Measurements from ENCODE around the gene C12orf57. TPM values are rescaled to one million over a fixed set of nuclear protein-coding genes. Genes with fewer than 3 reads are reported as not detected.
A peak's percentile ranks its signal among the peaks of the same experiment; 100 is the strongest.

Gene C12orf57
- total RNA-seq, 1 experiment from 2014 or later = 112 TPM

DNA sequence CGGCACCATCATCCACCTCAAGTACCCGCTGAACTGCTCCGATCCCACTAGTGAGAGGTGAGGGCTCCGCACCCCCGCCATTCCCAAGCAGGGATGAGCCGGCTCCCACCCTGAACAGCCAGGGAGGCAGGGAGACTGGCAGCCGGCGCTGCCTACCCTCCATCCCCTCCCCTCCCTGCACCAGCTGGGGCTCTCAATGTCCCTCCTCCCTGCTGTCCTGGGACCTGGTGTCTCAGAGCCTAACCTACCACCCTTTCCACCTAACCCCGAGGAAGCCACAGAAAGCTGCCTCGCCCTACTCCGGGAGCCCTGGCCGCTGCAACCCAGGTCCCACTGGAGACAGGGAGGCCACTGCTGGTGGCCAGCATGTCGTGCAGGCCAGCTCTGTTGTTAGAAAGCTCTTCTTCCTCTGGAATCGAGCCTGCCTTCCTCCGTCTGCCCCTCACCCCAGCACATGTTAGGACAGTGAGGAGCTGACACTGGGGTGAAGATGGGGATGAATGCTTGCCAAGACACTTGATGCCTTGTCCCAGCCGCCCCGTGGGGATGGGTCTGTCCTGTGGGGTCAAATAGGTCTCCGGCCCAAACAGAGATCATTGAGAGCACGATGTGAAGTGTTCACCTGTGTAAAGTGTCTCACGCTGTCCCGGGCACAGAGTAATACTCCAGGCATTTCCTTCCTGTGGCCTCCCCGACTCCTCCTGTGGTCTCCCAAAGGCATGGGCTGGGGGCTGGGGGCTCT, 8.5 kb downstream of the C12orf57 start:
- no peak for DNase-seq (ENCODE audit: low spot score)

DNA sequence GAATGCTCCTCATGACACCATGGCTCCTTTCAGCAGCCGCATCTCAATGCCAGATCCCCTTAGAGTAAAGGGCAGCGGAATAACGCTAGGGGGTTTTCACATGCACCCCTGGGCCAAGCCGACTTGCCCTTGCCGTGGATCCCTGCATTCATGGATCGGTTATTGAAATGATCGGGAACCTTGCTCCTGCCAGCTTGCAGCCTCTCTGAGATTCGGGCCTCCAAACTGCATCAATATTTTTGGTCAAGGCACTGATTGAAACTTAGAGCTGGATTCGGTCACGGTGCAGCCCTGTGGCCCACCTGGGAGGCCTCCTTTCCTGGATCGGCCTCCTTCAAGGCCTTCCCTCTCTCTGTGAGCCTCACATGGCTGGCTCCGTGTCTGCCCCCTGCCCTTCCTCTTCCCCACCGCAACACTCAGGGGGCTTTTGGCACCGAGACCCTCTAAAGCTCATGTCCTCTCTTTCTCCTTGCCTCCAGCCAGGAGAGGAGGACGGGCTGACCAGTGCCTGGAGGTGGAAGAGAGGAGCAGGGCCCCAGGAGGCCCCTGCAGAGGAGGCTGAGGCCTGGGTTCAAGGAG, 9.1 kb downstream of the C12orf57 start:
- DNase-seq (ENCODE audit: low spot score) = no peak

DNA sequence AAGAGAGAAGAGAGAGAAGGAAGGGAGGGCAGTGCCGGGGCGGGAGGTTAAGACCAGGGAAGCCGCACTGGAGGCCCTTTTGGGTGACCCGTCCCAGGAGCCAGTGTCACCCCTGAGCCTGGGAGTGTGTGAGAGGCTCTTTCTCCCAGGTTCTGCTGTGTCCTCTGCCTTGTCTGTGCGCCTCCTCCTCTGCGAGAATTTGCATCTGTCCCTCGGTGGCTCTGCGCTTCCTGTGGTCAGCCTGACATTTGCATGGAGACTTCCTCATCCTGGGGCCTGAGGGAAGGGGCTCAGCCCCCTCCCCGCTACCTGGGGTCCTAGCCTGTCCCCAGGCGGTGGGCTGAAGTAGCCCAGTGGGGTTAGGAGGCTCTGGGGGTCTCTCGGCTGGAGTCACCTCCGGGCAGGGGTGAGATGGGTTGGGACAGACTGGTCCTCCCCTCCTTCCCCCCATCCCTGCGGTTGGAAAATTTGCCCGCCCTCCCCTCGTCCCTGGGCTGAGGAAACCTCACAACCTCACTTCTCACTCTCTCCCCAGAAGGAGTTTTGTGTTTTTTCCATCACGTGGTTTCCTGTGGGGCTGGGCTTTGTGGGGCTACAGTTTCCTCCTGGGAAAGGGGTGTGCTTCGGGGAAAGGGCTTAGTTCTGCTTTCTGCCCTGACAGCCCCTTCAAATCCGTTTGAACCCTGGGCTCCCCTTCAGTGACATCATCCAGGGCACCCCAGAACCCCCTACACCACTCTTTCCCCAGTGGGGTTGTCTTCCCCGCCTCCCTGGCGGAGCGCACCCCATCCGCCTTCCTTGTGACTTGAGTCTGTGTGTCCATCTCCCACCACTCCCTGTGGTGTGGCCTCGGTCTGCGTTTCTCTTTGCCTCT, 9.9 kb downstream of the C12orf57 start:
- no peak for DNase-seq (ENCODE audit: low spot score)

DNA sequence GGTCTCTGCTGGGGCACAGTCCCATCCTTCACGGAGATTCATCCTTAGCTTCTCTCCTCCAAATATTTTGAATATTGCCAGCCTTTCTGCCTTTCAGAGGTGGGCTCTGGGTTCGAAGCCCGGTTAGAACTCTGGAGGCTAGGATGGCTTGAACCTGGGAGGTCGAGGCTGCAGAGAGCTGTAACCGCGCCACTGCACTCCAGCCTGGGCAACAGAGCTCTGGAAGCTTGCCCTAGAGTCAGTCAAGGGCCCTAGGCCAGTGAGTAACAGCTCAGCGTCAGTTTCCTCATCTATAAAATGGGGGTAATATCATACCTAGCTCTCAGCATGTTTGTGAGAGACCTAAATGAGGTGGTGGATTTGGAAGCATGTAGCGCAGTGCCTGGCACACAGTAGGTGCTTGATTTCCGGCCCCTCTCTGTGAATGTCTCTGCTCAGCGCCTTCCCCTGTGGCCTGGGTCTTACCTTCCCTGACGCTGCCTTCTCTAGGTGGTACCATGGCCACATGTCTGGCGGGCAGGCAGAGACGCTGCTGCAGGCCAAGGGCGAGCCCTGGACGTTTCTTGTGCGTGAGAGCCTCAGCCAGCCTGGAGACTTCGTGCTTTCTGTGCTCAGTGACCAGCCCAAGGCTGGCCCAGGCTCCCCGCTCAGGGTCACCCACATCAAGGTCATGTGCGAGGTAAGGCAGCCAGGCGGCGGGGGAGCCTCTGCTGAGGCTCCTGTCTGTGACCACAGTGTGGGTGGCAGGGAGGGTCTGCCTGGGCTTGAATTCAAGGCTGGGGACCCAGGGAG, 10.7 kb downstream of the C12orf57 start:
- DNase-seq (ENCODE audit: low spot score) = no peak

DNA sequence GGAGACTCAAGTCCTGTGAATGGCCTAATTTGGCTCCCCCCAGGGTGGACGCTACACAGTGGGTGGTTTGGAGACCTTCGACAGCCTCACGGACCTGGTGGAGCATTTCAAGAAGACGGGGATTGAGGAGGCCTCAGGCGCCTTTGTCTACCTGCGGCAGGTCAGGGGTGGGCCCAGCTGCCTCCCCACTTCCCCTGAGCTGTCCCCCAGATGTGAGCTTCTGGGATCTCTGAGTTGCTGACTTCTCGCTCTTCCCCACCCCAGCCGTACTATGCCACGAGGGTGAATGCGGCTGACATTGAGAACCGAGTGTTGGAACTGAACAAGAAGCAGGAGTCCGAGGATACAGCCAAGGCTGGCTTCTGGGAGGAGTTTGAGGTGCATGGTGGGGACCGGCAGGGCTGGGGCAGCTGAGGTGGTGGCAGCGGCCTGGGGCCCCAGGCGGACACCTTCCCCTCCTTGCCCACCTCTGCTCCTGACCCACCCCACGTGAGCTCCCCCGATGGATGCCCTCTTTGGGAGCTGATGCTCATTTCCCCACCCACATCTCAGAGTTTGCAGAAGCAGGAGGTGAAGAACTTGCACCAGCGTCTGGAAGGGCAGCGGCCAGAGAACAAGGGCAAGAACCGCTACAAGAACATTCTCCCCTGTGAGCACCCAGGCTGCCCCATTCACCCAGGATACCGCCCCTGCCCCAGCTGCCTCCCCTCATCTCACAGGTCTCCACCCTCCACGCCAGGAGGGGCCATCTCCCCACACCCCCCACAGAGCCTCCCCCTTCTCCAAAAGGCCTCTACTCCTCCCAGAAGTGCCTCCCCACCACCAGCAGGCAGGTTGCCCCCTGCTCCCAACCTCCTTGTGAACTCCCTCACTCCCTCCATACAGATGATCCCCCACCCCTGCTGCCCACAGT, 11.5 kb downstream of the C12orf57 start:
- DNase-seq (ENCODE audit: low spot score) = no peak

DNA sequence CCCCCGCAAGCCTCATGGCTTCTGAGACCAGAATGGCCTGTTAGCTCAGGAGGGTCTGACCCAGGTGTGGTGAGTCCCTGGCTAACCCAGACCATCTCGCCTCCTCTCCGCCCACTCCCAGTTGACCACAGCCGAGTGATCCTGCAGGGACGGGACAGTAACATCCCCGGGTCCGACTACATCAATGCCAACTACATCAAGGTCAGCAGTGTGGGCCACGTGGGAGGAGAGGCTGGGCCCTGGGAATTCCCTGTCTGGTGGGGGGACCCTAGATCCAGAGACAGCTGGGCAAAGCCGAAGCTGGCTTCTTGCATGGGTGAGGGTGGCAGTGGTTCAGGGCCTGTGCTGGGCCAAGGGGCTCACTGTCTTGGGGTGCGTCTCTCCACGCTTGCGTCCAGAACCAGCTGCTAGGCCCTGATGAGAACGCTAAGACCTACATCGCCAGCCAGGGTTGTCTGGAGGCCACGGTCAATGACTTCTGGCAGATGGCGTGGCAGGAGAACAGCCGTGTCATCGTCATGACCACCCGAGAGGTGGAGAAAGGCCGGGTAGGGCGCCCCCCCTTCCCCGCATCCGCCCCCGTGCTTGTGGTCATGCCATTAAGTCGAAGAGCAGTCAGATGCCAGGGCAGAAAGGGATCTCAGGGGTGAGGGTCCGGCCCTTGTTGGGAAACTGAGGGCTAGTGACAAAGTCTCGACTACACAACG, 12.4 kb downstream of the C12orf57 start:
- no peak for DNase-seq (ENCODE audit: low spot score)

DNA sequence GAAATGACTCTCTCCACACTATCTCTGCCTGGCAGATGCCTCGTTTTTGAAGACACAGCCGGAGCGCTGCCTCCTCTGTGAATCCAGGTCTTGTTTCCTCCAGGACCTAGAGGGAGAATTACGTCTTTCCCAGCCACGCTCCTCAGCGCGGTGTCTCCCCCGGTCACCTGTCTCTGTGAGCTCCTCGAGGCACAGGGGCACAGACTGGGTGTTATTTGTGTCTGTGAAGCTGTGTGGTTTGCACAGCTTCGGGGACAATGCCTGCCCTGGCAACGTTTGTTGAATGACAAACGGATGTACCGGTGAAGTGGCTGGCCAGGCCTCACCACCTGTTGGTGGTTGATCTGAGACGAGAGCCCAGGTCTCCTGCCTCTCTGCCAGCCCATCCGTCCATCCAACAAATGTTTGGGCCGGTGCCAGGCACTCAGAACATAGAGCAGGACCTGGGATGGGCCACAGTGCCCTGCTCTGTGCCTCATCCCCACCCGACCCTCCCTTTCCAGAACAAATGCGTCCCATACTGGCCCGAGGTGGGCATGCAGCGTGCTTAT, 13.4 kb downstream of the C12orf57 start:
- DNase-seq (ENCODE audit: low spot score) = no peak

DNA sequence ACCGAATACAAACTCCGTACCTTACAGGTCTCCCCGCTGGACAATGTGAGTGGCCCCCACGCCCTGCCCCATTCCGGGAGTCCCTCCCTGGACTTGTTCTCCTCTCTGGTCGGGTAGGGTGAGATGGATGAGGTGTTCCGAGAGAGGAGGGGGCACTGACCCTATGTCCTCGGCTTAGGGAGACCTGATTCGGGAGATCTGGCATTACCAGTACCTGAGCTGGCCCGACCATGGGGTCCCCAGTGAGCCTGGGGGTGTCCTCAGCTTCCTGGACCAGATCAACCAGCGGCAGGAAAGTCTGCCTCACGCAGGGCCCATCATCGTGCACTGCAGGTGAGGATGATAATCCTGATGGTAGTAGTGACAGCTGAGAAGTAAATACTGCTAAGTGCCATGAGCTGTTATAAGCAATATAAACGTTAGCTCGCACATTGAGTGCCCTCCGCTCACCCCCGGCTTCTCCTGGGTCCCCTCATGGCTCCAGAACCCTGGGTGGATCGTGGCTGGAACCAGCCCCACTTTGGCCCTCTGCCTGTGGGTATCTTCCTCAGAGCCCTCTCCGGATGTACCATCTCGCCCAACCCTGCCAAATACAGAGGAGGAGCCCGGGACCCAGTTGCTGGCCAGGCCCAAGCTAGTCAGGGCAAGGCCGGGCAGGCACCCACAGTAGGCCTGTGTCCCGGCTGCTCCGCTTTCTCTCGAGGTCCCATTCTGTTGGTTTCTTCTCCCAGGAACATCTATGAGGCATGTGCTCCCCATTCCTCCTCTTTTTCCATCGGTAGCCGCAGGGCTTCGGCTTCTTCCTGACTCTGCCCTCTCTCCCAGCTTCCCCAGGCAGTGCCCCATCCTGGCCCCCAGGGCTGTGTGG, 14.2 kb downstream of the C12orf57 start:
- no peak for DNase-seq (ENCODE audit: low spot score)

DNA sequence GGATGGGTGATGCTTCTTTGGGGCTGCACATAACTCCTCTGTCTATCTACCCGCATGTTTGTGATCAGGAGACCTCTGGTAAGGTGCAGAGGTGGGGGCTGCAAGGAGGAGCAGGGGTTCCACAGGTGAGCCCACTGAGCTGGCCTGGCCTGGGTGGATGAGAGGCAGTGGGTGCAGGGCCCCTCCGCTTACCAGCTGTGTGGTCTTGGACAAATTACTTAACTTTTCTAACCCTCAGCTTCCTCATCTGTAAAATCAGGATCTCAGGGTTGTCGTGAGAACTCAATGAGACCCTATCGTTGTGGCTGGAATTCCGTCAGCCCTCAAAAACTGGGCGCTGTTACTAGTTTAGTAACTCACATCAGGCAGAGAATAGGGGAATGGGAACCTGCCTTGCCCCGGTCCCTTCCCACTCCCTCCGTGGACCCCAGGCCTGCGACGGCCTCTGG, 14.8 kb downstream of the C12orf57 start:
- DNase-seq (ENCODE audit: low spot score) = no peak

DNA sequence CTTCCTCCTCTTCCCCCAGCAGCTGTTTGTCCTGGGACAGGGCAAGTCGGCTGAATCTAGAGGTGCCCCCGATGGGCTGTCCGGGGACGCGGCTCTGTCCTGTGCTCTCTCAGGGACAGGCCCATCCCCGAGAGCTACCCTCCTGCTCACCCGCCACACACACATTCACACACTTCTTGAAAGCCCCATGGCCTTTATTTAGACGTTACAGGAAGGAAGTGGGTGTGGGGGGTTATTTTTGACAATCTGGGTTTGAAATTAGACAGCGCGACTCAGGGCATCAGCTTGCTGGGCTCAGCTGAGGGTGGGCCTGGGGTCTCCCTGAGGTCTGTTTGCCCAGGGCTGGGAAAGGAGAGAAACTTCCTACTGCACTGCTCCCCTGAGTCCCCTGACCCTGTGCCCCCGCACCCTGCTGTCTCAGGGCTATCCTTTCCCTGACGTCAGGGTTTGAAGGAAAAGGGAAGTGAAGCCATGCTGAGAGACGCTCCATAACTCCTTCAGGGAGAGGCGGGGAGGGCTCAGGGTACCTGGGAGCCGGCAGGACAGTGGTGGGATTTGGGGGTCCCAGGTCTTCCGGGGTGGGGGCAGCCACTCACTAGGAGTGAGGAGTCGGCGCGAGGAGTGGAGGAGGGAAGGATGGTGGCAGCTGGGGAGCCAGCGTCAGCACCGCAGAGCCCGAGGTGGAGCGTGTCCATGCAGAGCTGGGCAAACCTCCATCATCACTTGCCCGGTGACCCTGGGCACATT, 15.4 kb downstream of the C12orf57 start:
- no peak for DNase-seq (ENCODE audit: low spot score)

DNA sequence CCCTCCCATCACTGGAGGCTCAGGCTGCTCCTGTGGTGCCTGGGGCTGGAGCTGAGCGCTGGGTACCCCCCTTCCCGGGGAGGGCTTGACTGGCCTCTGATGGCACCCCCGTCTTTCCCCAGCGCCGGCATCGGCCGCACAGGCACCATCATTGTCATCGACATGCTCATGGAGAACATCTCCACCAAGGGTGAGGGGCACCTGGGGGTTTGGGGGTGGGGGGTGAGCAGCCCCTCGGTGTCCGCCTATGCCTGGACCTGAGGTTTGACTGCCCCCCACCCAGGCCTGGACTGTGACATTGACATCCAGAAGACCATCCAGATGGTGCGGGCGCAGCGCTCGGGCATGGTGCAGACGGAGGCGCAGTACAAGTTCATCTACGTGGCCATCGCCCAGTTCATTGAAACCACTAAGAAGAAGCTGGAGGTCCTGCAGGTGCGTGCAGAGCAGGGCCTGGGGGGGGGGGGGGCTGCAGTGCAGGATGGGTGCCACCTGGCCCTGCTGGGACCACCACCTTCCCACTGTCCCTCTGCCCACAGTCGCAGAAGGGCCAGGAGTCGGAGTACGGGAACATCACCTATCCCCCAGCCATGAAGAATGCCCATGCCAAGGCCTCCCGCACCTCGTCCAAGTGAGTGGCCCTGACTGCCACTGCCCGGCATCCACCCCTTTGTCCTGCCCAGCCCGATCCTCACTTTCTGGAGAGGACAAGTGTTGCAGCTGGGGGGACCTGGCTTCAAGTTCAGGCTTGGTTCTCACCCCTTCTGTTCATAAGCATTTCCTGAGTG, 16.2 kb downstream of the C12orf57 start:
- DNase-seq (ENCODE audit: low spot score) = no peak

DNA sequence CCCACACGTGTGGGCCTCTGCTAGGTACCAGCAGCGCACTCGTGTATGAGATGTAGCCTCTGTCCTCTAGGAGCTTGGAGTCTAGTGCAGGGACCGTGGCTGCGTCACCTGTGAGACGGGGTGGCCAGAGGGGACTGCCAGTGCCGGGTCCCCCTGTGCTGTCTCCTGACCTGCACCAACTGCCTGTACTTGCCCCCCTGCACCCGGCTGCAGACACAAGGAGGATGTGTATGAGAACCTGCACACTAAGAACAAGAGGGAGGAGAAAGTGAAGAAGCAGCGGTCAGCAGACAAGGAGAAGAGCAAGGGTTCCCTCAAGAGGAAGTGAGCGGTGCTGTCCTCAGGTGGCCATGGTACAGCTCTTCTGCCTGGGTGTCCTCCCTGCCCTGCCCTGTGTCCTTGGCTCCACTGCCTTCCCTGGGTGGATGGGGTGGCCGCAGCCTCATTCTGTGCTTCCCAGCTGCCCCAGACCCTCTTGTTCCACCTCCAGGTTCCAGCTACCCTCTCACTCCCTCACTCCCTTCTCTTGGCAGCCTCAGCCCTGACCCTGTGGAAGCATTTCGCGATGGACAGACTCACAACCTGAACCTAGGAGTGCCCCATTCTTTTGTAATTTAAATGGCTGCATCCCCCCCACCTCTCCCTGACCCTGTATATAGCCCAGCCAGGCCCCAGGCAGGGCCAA, 16.9 kb downstream of the C12orf57 start:
- DNase-seq (ENCODE audit: low spot score) = peak; percentile 54

DNA sequence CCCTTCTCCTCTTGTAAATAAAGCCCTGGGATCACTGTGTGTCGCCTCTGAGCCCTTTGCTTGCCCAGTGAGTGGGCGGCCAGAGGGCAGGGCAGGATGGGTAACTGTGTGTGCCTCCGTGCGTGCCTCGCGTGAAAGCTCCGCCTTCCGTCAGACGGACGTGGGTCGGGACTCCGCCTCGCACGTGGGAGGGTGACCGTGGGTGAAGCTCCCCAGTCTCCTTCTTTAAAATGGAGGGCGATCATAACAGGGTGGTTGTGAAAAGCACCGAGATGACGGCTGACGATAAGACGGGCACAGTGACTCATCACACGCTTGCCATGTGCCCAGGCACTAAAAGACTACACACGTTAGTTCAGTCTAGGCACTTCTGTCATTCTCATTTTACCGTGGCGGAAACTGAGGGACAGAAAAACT, 17.5 kb downstream of the C12orf57 start:
- DNase-seq (ENCODE audit: low spot score) = peak; percentile 71

DNA sequence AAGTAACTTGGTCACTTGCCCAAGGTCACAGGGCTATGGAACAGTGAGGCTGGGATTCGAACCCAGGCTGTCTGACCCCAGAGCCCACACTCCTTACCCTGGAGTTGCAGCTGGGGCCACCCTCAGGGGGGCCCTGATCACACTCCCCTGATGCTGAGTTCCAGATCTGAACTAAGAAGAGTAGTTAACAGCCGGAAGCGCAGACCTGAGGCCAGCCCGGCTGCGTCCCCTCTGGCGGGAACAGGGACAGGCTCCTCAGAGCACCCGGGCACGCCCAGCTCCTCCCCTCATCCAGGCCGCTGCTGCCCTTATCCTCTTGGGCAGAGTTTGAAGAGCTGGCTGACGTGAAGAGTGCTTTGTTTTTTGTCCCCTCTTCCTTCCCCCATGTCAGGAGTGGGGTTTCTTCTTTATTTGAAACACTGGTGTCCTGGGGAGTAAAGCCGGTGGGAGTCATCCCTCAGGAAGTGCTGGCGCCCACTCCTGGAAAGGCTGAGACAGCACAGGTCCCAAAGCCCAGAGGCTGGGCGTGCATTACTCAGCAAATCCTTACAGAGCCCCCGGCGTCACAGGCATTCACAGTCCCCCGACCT, 18.0 kb downstream of the C12orf57 start:
- DNase-seq (ENCODE audit: low spot score) = peak; percentile 91

DNA sequence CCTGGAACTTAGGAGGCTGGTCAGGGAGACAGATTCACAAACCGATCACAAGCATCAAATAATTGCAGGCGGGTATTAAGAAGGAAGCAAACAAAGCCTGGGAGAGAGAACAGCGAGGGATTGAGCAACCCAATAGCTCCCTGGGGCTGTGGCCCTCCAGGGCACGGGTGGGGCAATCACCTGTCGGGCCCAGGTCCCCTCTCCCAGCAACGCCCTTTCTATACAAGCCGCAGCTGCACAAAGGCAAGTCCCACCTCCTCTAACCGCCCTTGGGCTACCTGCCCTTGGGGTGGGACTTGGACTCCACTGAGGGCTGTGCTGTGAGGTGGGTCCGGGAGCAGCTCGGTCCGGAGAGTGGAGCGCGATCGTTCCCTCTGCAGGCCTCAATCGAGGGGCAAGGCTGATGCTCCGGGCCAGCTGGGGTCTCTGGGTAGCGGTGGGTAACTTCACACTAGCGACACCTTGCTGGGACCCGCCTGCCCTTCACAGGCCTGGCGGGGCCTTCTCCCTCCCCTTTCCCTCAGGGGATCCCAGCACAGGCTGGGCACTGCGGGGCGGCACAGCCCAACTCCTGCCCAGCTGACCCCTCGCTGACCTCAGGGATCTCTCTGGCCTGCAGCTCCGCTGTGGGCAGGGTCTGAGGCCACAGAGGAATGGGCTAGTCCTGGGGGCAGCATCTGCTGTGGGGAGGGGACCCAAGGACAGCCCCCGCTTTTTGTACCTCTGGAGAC, 18.6 kb downstream of the C12orf57 start:
- peak; percentile 86 for DNase-seq (ENCODE audit: low spot score)

Measured in HT-29 (cell line).